GM12864 (cell line): ENCODE measurements around the gene CDC37L1.

Experiments
- DNase-seq: peaks from one replicate; pipeline ENCODE4 v3.0.0-alpha.2; 2011; ENCODE audit warnings: low read depth
- H3K4me3 ChIP-seq: 2 replicates; pipeline ENCODE4 v1.5.1; 2011; ENCODE audit warnings: mild to moderate bottlenecking, low read depth, low read length, control low read depth
- TF ChIP-seq, protein P1 (sequence below): IDR thresholded peaks from 2 replicates; pipeline ENCODE4 v1.5.1; 2011; ENCODE audit warnings: low read depth, mild to moderate bottlenecking, moderate library complexity, low read length, control low read depth, inconsistent platforms; ENCODE audit errors: missing control alignments

CDC37L1 gene

DNA sequence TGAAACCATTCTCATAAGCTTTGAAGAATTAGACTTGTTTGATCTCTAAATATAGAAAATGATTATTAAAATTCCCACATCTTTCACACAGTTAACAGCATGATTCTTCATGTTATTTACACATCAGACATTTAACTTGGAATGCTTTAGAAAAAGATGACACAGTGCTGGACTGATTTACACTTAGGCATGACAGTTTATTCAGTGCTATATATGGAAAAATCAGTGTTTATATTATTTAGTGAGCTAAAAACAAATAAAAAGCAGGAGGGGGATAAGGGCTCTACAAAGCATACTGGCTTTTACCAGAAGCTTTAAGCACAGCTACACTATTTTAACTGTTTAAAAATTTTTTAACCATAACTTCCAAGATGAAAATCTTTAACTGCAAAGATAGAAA, 30.0 kb downstream of the CDC37L1 start:
- no peak for DNase-seq
- H3K4me3 ChIP-seq = no peak overlapping the region
- TF ChIP-seq, protein P1, sequence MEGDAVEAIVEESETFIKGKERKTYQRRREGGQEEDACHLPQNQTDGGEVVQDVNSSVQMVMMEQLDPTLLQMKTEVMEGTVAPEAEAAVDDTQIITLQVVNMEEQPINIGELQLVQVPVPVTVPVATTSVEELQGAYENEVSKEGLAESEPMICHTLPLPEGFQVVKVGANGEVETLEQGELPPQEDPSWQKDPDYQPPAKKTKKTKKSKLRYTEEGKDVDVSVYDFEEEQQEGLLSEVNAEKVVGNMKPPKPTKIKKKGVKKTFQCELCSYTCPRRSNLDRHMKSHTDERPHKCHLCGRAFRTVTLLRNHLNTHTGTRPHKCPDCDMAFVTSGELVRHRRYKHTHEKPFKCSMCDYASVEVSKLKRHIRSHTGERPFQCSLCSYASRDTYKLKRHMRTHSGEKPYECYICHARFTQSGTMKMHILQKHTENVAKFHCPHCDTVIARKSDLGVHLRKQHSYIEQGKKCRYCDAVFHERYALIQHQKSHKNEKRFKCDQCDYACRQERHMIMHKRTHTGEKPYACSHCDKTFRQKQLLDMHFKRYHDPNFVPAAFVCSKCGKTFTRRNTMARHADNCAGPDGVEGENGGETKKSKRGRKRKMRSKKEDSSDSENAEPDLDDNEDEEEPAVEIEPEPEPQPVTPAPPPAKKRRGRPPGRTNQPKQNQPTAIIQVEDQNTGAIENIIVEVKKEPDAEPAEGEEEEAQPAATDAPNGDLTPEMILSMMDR = no peak

DNA sequence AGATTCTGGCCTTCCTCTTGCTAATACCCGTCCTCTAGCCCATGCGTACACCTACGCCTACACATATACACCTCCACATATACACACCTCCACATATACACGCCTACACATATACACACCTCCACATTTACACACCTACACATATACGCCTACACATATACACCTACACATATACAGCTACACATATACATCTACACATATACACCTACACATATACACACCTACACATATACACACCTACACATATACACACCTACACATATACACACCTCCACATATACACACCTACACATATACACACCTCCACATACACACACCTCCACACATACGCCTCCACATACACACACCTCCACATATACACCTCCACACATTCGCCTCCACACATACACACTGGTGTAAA, 34.5 kb downstream of the CDC37L1 start:
- no peak overlapping the region for H3K4me3 ChIP-seq
- TF ChIP-seq, protein P1 = no peak
- no peak for DNase-seq

DNA sequence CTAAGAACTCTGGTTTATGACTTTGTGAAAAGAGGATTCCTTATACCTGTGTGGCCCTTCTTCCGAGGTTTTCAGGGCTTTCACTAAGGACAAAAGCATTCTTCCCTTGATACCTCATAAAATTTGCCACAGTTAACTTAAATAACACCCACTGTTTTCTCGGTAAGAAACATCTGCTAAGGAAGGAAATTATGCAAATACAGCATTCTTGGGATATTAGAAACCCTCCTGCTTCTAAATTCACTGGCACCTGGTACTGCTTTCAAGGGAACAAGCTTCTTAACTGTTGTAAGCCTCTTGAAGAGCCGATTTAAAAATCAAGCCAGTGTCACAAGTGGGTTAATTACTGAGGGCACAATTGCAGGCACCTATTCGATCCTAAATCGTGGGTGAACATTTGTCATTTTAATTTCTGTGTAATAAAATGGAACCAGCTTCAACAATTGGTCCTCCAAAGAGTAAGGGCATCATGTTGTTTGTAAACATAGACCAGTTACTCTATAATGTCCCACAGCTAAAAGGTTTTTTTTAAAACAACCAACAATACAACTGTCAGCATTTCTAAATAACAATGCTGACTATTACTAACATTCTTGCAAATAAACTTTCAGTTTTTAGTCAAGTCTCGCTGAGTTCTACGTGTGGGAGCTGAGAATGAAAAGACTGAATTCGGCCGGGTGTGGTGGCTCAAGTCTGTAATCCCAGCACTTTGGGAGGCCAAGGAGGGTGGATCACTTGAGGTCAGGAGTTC, 35.1 kb downstream of the CDC37L1 start:
- no peak for DNase-seq
- no peak overlapping the region for H3K4me3 ChIP-seq
- TF ChIP-seq, protein P1 = no peak

DNA sequence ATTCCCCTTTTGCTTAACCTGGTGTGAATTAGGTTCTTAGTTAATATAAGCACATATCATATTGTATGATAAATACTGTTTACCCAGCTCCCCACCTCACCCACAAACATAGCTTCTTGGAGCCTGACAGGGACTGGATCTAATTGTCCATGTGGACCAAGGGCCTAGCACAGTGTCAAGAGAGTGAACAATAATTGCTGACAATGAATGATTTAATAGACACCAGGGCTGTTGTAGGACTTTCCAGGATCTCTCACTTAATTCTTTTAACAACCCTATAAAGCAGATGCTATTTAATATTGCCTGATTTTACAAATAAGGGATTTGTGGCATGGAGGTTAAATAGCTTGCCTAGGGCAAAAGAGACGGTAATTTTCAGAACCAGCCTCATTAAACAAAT, 36.8 kb downstream of the CDC37L1 start:
- TF ChIP-seq, protein P1 = no peak
- no peak for DNase-seq
- no peak overlapping the region for H3K4me3 ChIP-seq

DNA sequence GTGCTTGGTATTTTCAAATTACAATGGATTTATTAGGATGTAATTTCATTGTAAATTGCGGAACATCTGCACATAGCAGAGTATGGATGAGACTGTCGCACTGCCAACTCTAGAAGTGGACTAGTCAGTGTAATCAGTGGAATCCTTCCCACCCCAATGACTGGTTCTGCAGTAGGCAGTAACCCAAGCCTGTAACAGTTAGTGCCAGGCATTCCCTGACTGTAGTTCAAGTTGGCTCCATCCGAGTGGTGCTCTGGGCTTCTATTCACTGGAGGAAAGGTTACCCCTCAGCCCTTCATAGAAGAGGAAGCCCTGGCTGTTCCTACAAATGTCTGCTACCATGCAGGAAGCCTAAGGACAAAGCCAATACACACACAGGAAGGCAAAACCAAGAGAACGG, 38.4 kb downstream of the CDC37L1 start:
- DNase-seq = no peak
- TF ChIP-seq, protein P1 = no peak
- H3K4me3 ChIP-seq = no peak overlapping the region

DNA sequence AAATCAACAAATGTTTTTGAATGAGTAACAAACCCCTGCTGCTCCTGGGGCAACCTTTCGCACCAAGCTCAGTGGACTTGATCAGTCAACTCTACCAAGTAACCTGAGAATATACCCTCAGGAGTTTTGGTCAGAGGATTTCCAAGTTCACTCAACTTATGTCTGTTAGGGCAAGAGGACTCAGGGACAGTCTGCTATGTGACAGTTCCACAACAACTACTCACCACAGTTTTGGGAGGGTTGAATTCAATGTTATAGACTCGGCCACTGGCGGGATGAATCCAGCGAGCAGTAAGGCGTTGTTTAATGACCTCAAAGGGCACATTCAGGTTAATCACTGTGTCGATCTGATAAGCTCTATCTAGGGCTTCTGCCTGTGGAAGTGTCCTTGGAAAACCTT, 39.5 kb downstream of the CDC37L1 start:
- DNase-seq = no peak
- TF ChIP-seq, protein P1 = no peak
- no peak overlapping the region for H3K4me3 ChIP-seq

DNA sequence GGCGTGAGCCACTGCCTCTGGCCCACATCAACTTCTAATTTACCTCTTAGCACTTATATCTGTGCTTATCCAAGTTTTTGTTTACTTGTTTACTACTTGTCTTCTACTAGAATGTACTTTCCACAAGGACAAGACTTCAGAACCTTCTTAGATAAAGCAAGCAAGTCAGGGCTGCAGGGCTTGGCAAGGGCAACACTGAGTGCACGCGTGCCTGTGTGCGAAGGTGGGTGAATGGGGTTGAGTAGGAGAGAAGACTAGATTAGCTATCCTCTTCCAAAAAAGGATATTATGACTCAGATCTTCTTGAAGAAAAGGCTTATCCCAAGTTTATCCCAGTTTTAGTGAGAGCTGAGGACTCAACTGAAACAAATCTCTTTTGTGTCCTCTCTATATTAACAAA, 42.4 kb downstream of the CDC37L1 start:
- TF ChIP-seq, protein P1 = no peak
- H3K4me3 ChIP-seq = no peak overlapping the region
- DNase-seq = no peak
